ENCODE results near the gene RHCG. TPM values are rescaled to one million over a fixed set of nuclear protein-coding genes. Genes with fewer than 3 reads are reported as not detected.

Gene RHCG
- total RNA-seq, 1 experiment from 2014 or later, result 3.0 TPM

DNA sequence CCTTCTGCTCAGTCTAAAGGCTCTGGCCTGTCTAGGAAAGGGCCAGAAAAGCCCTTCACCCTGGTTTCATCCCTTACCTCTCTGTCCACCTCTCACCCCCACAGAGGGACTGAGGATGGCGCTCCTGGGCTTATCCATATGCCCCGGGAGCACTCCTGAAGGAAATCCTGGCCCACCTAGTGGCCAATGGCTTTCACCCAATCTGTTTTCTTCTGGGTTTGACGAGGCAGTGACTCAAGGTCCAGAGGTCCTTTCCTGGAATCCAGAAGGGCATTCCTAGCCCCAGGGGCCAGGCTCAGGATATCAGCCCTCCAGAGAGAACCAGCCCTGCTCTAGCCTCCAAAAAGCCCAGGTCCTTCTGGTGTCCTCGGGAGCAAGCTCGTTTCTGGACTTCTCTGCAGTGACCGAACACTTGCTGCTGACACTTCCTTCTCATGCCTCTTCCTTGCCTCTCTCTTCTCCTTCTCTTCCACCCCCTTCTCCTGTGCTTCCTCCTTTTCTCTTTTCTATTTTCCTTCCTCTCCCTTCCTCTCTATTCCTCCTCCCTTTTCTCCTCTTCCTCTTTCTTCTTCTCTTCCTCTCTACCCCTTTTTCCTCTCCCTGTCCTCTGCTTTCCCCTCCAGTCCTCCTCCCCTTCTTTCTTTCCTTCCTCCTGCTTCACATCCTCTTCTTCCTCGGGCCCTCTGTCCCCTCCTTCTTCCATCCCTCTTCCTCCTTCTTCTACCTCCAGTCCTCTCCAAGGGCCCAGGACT is 59.6 kb downstream of the RHCG start:
- ChIA-PET POLR2A (no interaction called here), CTCF (no interaction called here)
- no TSS peak for BruUV-seq (replicated peaks)
- Histone ChIP-seq H3K4me1 (ENCODE audit: control insufficient read depth, insufficient read depth, low read length) (no peaks in the 10 kb centered on the region), H3K36me3 (ENCODE audit: control insufficient read depth, insufficient read depth, low read length) (no peaks in the 10 kb centered on the region), H3K27ac (ENCODE audit: low read length) (no peak overlapping the region), H3K9me3 (ENCODE audit: control insufficient read depth, insufficient read depth, low read depth, low read length) (no peaks in the 10 kb centered on the region), H3K4me3 (ENCODE audit: low read depth in 2 of 2, low read length in 2 of 2) (no peak overlapping the region), H3K27me3 (ENCODE audit: control insufficient read depth, insufficient read depth, low read length) (peaks cover 2% of the 10 kb centered on the region)
- intact Hi-C loops (cut with micrococcal nuclease; ENCODE audit: unreplicated experiment) (no loop called here), in situ Hi-C loops (cut with HindIII; ENCODE audit: low pct_unique_long_range_greater_than_20kb, low sequenced_read_pairs) (loop anchor here (5.0 kb wide), 1 partner anchor 74 kb away; no protein-coding TSS in a partner anchor)
- no peak for ATAC-seq
- TF ChIP-seq, protein P1, sequence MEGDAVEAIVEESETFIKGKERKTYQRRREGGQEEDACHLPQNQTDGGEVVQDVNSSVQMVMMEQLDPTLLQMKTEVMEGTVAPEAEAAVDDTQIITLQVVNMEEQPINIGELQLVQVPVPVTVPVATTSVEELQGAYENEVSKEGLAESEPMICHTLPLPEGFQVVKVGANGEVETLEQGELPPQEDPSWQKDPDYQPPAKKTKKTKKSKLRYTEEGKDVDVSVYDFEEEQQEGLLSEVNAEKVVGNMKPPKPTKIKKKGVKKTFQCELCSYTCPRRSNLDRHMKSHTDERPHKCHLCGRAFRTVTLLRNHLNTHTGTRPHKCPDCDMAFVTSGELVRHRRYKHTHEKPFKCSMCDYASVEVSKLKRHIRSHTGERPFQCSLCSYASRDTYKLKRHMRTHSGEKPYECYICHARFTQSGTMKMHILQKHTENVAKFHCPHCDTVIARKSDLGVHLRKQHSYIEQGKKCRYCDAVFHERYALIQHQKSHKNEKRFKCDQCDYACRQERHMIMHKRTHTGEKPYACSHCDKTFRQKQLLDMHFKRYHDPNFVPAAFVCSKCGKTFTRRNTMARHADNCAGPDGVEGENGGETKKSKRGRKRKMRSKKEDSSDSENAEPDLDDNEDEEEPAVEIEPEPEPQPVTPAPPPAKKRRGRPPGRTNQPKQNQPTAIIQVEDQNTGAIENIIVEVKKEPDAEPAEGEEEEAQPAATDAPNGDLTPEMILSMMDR (IDR thresholded peaks at IDR 0.05), result no peak
- TF ChIP-seq POLR2AphosphoS5 (IDR thresholded peaks at IDR 0.05; ENCODE audit: low read depth, low read length) (no peak), SIN3A (IDR thresholded peaks at IDR 0.05; ENCODE audit: borderline replicate concordance, insufficient read depth, low read depth, low read length) (no peak), TCF7L2 (IDR thresholded peaks at IDR 0.05; ENCODE audit: low read depth, low read length) (no peak)
- TF ChIP-seq, protein P2, sequence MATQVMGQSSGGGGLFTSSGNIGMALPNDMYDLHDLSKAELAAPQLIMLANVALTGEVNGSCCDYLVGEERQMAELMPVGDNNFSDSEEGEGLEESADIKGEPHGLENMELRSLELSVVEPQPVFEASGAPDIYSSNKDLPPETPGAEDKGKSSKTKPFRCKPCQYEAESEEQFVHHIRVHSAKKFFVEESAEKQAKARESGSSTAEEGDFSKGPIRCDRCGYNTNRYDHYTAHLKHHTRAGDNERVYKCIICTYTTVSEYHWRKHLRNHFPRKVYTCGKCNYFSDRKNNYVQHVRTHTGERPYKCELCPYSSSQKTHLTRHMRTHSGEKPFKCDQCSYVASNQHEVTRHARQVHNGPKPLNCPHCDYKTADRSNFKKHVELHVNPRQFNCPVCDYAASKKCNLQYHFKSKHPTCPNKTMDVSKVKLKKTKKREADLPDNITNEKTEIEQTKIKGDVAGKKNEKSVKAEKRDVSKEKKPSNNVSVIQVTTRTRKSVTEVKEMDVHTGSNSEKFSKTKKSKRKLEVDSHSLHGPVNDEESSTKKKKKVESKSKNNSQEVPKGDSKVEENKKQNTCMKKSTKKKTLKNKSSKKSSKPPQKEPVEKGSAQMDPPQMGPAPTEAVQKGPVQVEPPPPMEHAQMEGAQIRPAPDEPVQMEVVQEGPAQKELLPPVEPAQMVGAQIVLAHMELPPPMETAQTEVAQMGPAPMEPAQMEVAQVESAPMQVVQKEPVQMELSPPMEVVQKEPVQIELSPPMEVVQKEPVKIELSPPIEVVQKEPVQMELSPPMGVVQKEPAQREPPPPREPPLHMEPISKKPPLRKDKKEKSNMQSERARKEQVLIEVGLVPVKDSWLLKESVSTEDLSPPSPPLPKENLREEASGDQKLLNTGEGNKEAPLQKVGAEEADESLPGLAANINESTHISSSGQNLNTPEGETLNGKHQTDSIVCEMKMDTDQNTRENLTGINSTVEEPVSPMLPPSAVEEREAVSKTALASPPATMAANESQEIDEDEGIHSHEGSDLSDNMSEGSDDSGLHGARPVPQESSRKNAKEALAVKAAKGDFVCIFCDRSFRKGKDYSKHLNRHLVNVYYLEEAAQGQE (IDR thresholded peaks at IDR 0.05; ENCODE audit: insufficient read depth in 1 of 2, low read depth in 2 of 2, low read length in 1 of 2), result no peak
- no peak for DNase-seq (ENCODE audit: low read depth, low spot score)

DNA sequence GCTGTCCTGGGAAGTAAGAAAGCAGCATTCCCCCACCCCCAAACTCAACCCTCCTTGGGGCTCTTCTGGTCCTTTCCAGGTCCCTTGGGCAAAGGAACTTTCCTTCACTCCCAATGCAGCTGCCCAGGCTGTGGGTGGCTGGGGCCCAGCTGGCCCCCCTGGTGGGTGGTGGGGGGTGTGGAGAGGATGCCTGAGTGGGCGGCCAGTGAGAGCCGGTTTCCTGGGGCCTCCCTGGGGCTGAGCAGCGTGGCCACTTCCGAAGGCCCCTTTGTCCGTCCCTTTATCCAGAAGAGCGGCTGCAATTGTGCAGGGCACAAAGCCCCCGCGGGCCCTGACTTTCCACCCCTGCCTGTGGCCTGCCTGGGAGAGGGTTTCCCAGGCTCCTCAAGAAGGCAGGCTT is 61.0 kb downstream of the RHCG start:
- ATAC-seq (no peak), DNase-seq (ENCODE audit: low read depth, low spot score) (no peak)
- CTCF ChIA-PET, result no interaction called here
- no peak overlapping the region for H3K4me3 ChIP-seq (ENCODE audit: low read depth in 2 of 2, low read length in 2 of 2)
- no peak for TF ChIP-seq TCF7L2 (IDR thresholded peaks at IDR 0.05; ENCODE audit: low read depth, low read length)
- TF ChIP-seq, protein P1 (IDR thresholded peaks at IDR 0.05), result no peak
- TF ChIP-seq SIN3A (IDR thresholded peaks at IDR 0.05; ENCODE audit: borderline replicate concordance, insufficient read depth, low read depth, low read length), result no peak
- TF ChIP-seq, protein P2 (IDR thresholded peaks at IDR 0.05; ENCODE audit: insufficient read depth in 1 of 2, low read depth in 2 of 2, low read length in 1 of 2), result no peak
- TF ChIP-seq POLR2AphosphoS5 (IDR thresholded peaks at IDR 0.05; ENCODE audit: low read depth, low read length), result no peak
- H3K4me1 ChIP-seq (ENCODE audit: control insufficient read depth, insufficient read depth, low read length), result peaks cover 4% of the 10 kb centered on the region; the same call in 1 of the 2 replicates
- intact Hi-C loops (cut with micrococcal nuclease; ENCODE audit: unreplicated experiment), result no loop called here
- no peaks in the 10 kb centered on the region for H3K36me3 ChIP-seq (ENCODE audit: control insufficient read depth, insufficient read depth, low read length)
- peaks cover 2% of the 10 kb centered on the region for H3K27me3 ChIP-seq (ENCODE audit: control insufficient read depth, insufficient read depth, low read length)
- H3K27ac ChIP-seq (ENCODE audit: low read length), result no peak overlapping the region
- H3K9me3 ChIP-seq (ENCODE audit: control insufficient read depth, insufficient read depth, low read depth, low read length), result no peaks in the 10 kb centered on the region
- POLR2A ChIA-PET, result no interaction called here
- no TSS peak for BruUV-seq (replicated peaks)
- in situ Hi-C loops (cut with HindIII; ENCODE audit: low pct_unique_long_range_greater_than_20kb, low sequenced_read_pairs), result loop anchor here (5.0 kb wide), 1 partner anchor 73 kb away; no protein-coding TSS in a partner anchor
